WTC11 (cell line): ENCODE measurements around the gene RGL1. TPM values are rescaled to one million over a fixed set of nuclear protein-coding genes. Genes with fewer than 3 reads are reported as not detected.

Experiments used
- ATAC-seq: fragments of 200-7000 bp; cut with Tn5 transposase; 2 replicates; pipeline ENCODE4 v1.10.0; 2021; ENCODE audit warnings: mild to moderate bottlenecking, moderate library complexity
- CTCF ChIA-PET: fragments of 300-600 bp; sonication (Branson Sonifier 250); formaldehyde crosslinking; loops from one replicate; lab custom pipeline; 2021; ENCODE audit warnings: antibody characterized with exemption; lab: Charles Lee
- POLR2A ChIA-PET: fragments of 350-600 bp; sonication (Branson Sonifier 250); formaldehyde crosslinking; loops from one replicate; lab custom pipeline; 2021; ENCODE audit warnings: antibody characterized with exemption; lab: Charles Lee
- DNase-seq: peaks from one replicate; pipeline ENCODE4 v3.0.0; 2021; ENCODE audit warnings: low spot score
- H3K27ac Mint-ChIP-seq: 2 replicates; pipeline ENCODE4 v1.8.0; 2021; ENCODE audit warnings: mixed read lengths
- H3K27me3 Mint-ChIP-seq: 2 replicates; pipeline ENCODE4 v1.8.0; 2021; ENCODE audit warnings: low read depth, mild to moderate bottlenecking, moderate library complexity, mixed read lengths
- H3K36me3 Mint-ChIP-seq: 2 replicates; pipeline ENCODE4 v1.8.0; 2021; ENCODE audit warnings: mixed read lengths
- H3K4me1 Mint-ChIP-seq: 2 replicates; pipeline ENCODE4 v1.8.0; 2022; ENCODE audit warnings: mixed read lengths
- H3K4me3 Mint-ChIP-seq: 2 replicates; pipeline ENCODE4 v1.8.0; 2021; ENCODE audit warnings: mild to moderate bottlenecking, moderate library complexity, mixed read lengths
- H3K9me3 Mint-ChIP-seq: 2 replicates; pipeline ENCODE4 v1.8.0; 2021; ENCODE audit warnings: mixed read lengths
- ATF1 ChIP-seq: sonication (generic); formaldehyde crosslinking; IDR thresholded peaks from 2 replicates; pipeline ENCODE4 v1.8.1; 2023; ENCODE audit warnings: mild to moderate bottlenecking, moderate library complexity, missing genetic modification reagents
- CREM ChIP-seq: sonication (generic); formaldehyde crosslinking; IDR thresholded peaks from 2 replicates; pipeline ENCODE4 v1.8.1; 2022; ENCODE audit warnings: mild to moderate bottlenecking, missing genetic modification reagents, moderate library complexity
- FOXJ3 ChIP-seq: sonication (generic); formaldehyde crosslinking; IDR thresholded peaks from 2 replicates; pipeline ENCODE4 v1.9.0; 2021; ENCODE audit warnings: missing genetic modification reagents, mild to moderate bottlenecking, borderline replicate concordance
- FOXK1 ChIP-seq: sonication (generic); formaldehyde crosslinking; IDR thresholded peaks from 2 replicates; pipeline ENCODE4 v1.8.0; 2022; ENCODE audit warnings: mild to moderate bottlenecking, moderate library complexity, missing genetic modification reagents
- HMGA2 ChIP-seq: fragments of 250-450 bp; sonication (Bioruptor Pico); IDR thresholded peaks from 2 replicates; pipeline ENCODE4 v1.4.0; 2021; ENCODE audit warnings: mild to moderate bottlenecking, moderate library complexity
- KAT7 ChIP-seq: sonication (generic); formaldehyde crosslinking; IDR thresholded peaks from 2 replicates; pipeline ENCODE4 v1.8.1; 2023; ENCODE audit warnings: missing genetic modification reagents, mild to moderate bottlenecking, borderline replicate concordance
- MXD4 ChIP-seq: fragments of 250-450 bp; sonication (Bioruptor Pico); IDR thresholded peaks from 2 replicates; pipeline ENCODE4 v1.8.0; 2021; ENCODE audit warnings: mild to moderate bottlenecking, moderate library complexity, borderline replicate concordance
- NR2C2 ChIP-seq: sonication (generic); formaldehyde crosslinking; IDR thresholded peaks from 2 replicates; pipeline ENCODE4 v1.8.0; 2022; ENCODE audit warnings: mild to moderate bottlenecking, missing genetic modification reagents
- NR3C1 ChIP-seq: sonication (generic); formaldehyde crosslinking; conservative IDR thresholded peaks from 2 replicates; pipeline ENCODE4 v1.8.1; 2023; ENCODE audit warnings: low read depth, mild to moderate bottlenecking, missing genetic modification reagents
- PREB ChIP-seq: sonication (generic); formaldehyde crosslinking; IDR thresholded peaks from 2 replicates; pipeline ENCODE4 v1.8.1; 2022; ENCODE audit warnings: mild to moderate bottlenecking, missing genetic modification reagents, moderate library complexity, borderline replicate concordance
- RELA ChIP-seq: sonication (generic); formaldehyde crosslinking; IDR thresholded peaks from 2 replicates; pipeline ENCODE4 v1.8.1; 2022; ENCODE audit warnings: missing genetic modification reagents, mild to moderate bottlenecking, borderline replicate concordance
- TCF7 ChIP-seq: sonication (generic); formaldehyde crosslinking; IDR thresholded peaks from 2 replicates; pipeline ENCODE4 v1.8.0; 2022; ENCODE audit warnings: mild to moderate bottlenecking, low read depth, missing genetic modification reagents, moderate library complexity
- TEAD4 ChIP-seq: sonication (generic); formaldehyde crosslinking; IDR thresholded peaks from 2 replicates; pipeline ENCODE4 v1.8.0; 2022; ENCODE audit warnings: mild to moderate bottlenecking, missing genetic modification reagents
- ZNF121 ChIP-seq: sonication (generic); formaldehyde crosslinking; IDR thresholded peaks from 2 replicates; pipeline ENCODE4 v1.8.0; 2023; ENCODE audit warnings: missing genetic modification reagents
- ZNF281 ChIP-seq: sonication (generic); formaldehyde crosslinking; IDR thresholded peaks from 2 replicates; pipeline ENCODE4 v1.8.0; 2023; ENCODE audit warnings: mild to moderate bottlenecking, missing genetic modification reagents
- ZNF416 ChIP-seq: fragments of 250-450 bp; sonication (Bioruptor Pico); IDR thresholded peaks from 2 replicates; pipeline ENCODE4 v1.9.0; 2021; ENCODE audit warnings: mild to moderate bottlenecking, inconsistent platforms
- total RNA-seq: library from RNA; stranded (reverse); gene quantifications from 3 replicates; pipeline ENCODE4 v1.2.3, GENCODE V29; 2021
- TF ChIP-seq, protein P1 (sequence below): sonication (generic); formaldehyde crosslinking; IDR thresholded peaks from 2 replicates; pipeline ENCODE4 v1.8.1; 2023; ENCODE audit warnings: mild to moderate bottlenecking, missing genetic modification reagents, borderline replicate concordance
- TF ChIP-seq, protein P2 (sequence below): fragments of 250-450 bp; sonication (Bioruptor Pico); IDR thresholded peaks from 2 replicates; pipeline ENCODE4 v1.9.0; 2021; ENCODE audit warnings: mild to moderate bottlenecking, borderline replicate concordance
- TF ChIP-seq, protein P3 (sequence below): sonication (generic); formaldehyde crosslinking; IDR thresholded peaks from 2 replicates; pipeline ENCODE4 v1.8.1; 2023; ENCODE audit warnings: mild to moderate bottlenecking, missing genetic modification reagents, moderate library complexity

The RGL1 gene
- total RNA-seq, 1 experiment from 2014 or later = 1.5 TPM

DNA sequence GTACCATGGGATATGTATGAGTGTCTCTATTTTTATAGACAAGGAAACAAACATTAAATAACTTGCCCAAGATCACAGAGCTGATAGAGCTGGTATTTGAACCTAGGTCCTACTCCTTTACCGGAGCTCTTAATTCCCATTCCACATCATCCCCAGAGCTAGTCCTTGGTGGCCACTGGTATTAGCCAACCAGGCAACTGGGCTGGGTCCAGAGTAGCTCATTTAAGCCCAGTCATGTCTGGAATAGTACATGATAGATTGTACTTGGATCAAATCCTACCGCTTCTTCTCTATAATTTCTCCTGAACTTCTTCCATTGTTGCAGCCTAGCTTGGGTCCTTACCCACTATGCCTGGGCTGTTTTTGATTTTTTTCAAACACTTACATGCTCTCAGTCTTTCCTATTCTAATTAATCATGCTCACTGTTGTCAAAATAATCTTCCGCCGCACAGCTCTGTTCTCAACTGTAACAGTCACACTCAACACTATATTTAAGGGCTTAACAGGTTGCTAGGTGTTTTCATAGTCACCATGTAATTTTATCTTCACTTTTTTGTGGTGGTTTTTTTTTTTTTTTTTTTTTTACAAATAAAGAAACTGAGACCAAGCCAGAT lies 152.4 kb downstream of the RGL1 start:
- no peaks in the 10 kb centered on the region; the same call in 1 of the 2 replicates for H3K27me3 Mint-ChIP-seq
- ATAC-seq (no peak), DNase-seq (no peak)
- no peak overlapping the region for H3K27ac Mint-ChIP-seq
- H3K9me3 Mint-ChIP-seq = no peaks in the 10 kb centered on the region
- no peaks in the 10 kb centered on the region for H3K4me1 Mint-ChIP-seq
- TF ChIP-seq TEAD4 (no peak), ATF1 (CRISPR knock-in tag) (no peak), TCF7 (CRISPR knock-in tag) (no peak), RELA (CRISPR knock-in tag) (no peak)
- TF ChIP-seq, protein P1, sequence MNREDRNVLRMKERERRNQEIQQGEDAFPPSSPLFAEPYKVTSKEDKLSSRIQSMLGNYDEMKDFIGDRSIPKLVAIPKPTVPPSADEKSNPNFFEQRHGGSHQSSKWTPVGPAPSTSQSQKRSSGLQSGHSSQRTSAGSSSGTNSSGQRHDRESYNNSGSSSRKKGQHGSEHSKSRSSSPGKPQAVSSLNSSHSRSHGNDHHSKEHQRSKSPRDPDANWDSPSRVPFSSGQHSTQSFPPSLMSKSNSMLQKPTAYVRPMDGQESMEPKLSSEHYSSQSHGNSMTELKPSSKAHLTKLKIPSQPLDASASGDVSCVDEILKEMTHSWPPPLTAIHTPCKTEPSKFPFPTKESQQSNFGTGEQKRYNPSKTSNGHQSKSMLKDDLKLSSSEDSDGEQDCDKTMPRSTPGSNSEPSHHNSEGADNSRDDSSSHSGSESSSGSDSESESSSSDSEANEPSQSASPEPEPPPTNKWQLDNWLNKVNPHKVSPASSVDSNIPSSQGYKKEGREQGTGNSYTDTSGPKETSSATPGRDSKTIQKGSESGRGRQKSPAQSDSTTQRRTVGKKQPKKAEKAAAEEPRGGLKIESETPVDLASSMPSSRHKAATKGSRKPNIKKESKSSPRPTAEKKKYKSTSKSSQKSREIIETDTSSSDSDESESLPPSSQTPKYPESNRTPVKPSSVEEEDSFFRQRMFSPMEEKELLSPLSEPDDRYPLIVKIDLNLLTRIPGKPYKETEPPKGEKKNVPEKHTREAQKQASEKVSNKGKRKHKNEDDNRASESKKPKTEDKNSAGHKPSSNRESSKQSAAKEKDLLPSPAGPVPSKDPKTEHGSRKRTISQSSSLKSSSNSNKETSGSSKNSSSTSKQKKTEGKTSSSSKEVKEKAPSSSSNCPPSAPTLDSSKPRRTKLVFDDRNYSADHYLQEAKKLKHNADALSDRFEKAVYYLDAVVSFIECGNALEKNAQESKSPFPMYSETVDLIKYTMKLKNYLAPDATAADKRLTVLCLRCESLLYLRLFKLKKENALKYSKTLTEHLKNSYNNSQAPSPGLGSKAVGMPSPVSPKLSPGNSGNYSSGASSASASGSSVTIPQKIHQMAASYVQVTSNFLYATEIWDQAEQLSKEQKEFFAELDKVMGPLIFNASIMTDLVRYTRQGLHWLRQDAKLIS (CRISPR knock-in tag) = no peak
- TF ChIP-seq, protein P2, sequence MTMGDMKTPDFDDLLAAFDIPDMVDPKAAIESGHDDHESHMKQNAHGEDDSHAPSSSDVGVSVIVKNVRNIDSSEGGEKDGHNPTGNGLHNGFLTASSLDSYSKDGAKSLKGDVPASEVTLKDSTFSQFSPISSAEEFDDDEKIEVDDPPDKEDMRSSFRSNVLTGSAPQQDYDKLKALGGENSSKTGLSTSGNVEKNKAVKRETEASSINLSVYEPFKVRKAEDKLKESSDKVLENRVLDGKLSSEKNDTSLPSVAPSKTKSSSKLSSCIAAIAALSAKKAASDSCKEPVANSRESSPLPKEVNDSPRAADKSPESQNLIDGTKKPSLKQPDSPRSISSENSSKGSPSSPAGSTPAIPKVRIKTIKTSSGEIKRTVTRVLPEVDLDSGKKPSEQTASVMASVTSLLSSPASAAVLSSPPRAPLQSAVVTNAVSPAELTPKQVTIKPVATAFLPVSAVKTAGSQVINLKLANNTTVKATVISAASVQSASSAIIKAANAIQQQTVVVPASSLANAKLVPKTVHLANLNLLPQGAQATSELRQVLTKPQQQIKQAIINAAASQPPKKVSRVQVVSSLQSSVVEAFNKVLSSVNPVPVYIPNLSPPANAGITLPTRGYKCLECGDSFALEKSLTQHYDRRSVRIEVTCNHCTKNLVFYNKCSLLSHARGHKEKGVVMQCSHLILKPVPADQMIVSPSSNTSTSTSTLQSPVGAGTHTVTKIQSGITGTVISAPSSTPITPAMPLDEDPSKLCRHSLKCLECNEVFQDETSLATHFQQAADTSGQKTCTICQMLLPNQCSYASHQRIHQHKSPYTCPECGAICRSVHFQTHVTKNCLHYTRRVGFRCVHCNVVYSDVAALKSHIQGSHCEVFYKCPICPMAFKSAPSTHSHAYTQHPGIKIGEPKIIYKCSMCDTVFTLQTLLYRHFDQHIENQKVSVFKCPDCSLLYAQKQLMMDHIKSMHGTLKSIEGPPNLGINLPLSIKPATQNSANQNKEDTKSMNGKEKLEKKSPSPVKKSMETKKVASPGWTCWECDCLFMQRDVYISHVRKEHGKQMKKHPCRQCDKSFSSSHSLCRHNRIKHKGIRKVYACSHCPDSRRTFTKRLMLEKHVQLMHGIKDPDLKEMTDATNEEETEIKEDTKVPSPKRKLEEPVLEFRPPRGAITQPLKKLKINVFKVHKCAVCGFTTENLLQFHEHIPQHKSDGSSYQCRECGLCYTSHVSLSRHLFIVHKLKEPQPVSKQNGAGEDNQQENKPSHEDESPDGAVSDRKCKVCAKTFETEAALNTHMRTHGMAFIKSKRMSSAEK = no peak
- ChIA-PET CTCF (interaction anchor here (0.7 kb wide), 1 partner anchor 11 kb away, joined by 4 read pairs; no protein-coding TSS in a partner anchor), POLR2A (no interaction called here)
- no peak overlapping the region for H3K4me3 Mint-ChIP-seq
- H3K36me3 Mint-ChIP-seq = no peaks in the 10 kb centered on the region

DNA sequence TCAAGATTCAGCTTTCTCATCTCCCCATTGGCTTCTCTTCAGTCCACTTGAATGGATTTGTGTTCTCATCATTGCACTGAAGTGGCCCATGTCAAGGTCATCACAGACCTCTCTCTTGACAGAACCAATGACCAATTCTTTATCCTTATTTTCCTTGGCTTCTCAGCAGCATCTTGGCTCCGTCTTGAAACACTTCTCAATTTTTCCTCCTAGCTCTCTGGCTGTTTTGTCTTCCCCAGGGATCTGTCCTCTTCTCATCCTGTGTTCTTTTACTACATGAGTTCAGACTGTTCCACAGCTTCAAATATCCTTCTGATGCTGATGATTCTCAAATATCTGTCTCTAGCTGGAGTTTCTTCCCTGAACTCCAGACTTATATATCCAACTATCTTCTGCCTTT lies 154.0 kb downstream of the RGL1 start:
- TF ChIP-seq NR2C2 (CRISPR knock-in tag) (no peak), FOXK1 (no peak), MXD4 (CRISPR knock-in tag) (no peak), HMGA2 (CRISPR knock-in tag) (no peak), FOXJ3 (CRISPR knock-in tag) (no peak), KAT7 (CRISPR knock-in tag) (no peak), NR3C1 (no peak), PREB (CRISPR knock-in tag) (no peak), CREM (CRISPR knock-in tag) (no peak), ZNF281 (no peak), ZNF121 (CRISPR knock-in tag) (no peak), ZNF416 (CRISPR knock-in tag) (no peak), TCF7 (CRISPR knock-in tag) (no peak)
- TF ChIP-seq, protein P3, sequence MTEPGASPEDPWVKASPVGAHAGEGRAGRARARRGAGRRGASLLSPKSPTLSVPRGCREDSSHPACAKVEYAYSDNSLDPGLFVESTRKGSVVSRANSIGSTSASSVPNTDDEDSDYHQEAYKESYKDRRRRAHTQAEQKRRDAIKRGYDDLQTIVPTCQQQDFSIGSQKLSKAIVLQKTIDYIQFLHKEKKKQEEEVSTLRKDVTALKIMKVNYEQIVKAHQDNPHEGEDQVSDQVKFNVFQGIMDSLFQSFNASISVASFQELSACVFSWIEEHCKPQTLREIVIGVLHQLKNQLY = no peak
- TF ChIP-seq, all 79 proteins: peak for 0
- H3K36me3 Mint-ChIP-seq = no peaks in the 10 kb centered on the region
- H3K9me3 Mint-ChIP-seq = no peaks in the 10 kb centered on the region
- H3K4me3 Mint-ChIP-seq = no peak overlapping the region
- ChIA-PET CTCF (no interaction called here), POLR2A (no interaction called here)
- no peak for ATAC-seq
- H3K27ac Mint-ChIP-seq = no peak overlapping the region
- no peaks in the 10 kb centered on the region for H3K27me3 Mint-ChIP-seq
- no peaks in the 10 kb centered on the region for H3K4me1 Mint-ChIP-seq
- DNase-seq = no peak
